Thyroid gland (tissue), 4 donors: Measurements from ENCODE around the gene MUC4. TPM values are rescaled to one million over a fixed set of nuclear protein-coding genes. Genes with fewer than 3 reads are reported as not detected.

ENCODE experiments used
- DNase-seq, 2 donors: peaks; one replicate each; pipeline ENCODE4 v3.0.0-alpha.2; 2019
- H3K27ac ChIP-seq, 3 donors: fragments of 200-600 bp; sonication (generic); 1 replicate in 2 of 3; 2 replicates in 1 of 3; pipeline ENCODE4 v1.5.1; 2016 to 2019; ENCODE audit warnings: mild to moderate bottlenecking in 1 of 3, moderate library complexity in 1 of 3
- H3K27me3 ChIP-seq: fragments of 200-600 bp; sonication (generic); one replicate; pipeline ENCODE4 v1.5.1; 2019
- H3K36me3 ChIP-seq, 2 donors: fragments of 200-600 bp; sonication (generic); one replicate each; pipeline ENCODE4 v1.5.1; 2016 to 2019
- H3K4me1 ChIP-seq, 2 donors: fragments of 200-600 bp; sonication (generic); one replicate each; pipeline ENCODE4 v1.5.1; 2017 to 2019
- H3K4me3 ChIP-seq, 3 donors: fragments of 200-600 bp; sonication (generic); replicated peaks in 1 of 3; 1 replicate in 2 of 3; 2 replicates in 1 of 3; pipeline ENCODE4 v1.5.1; 2016; ENCODE audit warnings: mild to moderate bottlenecking in 1 of 3
- H3K9me3 ChIP-seq: fragments of 200-600 bp; sonication (generic); one replicate; pipeline ENCODE4 v1.5.1; 2017
- CTCF ChIP-seq, 6 experiments: fragments of 200-600 bp in 3 of 6; fragments of 450-650 bp in 3 of 6; sonication (generic) in 3 of 6; IDR thresholded peaks; one replicate each; pipeline ENCODE4 v1.5.1; 2016 to 2019; ENCODE audit warnings: antibody characterized with exemption in 6 of 6, mild to moderate bottlenecking in 2 of 6, inconsistent platforms in 1 of 6, moderate library complexity in 1 of 6
- POLR2A ChIP-seq, 2 donors: fragments of 450-650 bp; IDR thresholded peaks; one replicate each; pipeline ENCODE4 v1.6.1; 2017; ENCODE audit warnings: antibody characterized with exemption in 2 of 2, mild to moderate bottlenecking in 2 of 2, moderate library complexity in 1 of 2
- WGBS, 2 donors: methylation state at CpG; one replicate each; pipeline ENCODE4 v1.1.5; 2017; 5-methylcytosine and 5-hydroxymethylcytosine counted together
- intact Hi-C: fragments of 100-400 bp; cut with DNase I; formaldehyde crosslinking; loops from one replicate; pipeline ENCODE4 v1.15.1; 2023
- total RNA-seq, 4 donors: library from RNA; depleted of rRNA; stranded (reverse); fragments of >200 nt; gene quantifications; one replicate each; pipeline ENCODE4 v1.2.3, GENCODE V29; 2016

Gene MUC4
- total RNA-seq, 4 donors from 2014 or later, result 0.13 to 0.20 TPM; not detected in 2

GRCh38 chr3:195769551-195769950, 42.2 kb downstream of the MUC4 start:
- Histone ChIP-seq H3K36me3 (no peaks in the 10 kb centered on the region), H3K9me3 (no peaks in the 10 kb centered on the region), H3K27me3 (no peaks in the 10 kb centered on the region), H3K4me3 (no peak overlapping the region), H3K4me1 (no peaks in the 10 kb centered on the region), H3K27ac (no peak overlapping the region)
- intact Hi-C loops, result no loop called here
- 94 to 96% methylated on average over 10 of the region's 10 CpGs for WGBS, 2 donors
- DNase-seq, result no peak
- TF ChIP-seq CTCF (IDR thresholded peaks at IDR 0.05) (no peak), POLR2A (IDR thresholded peaks at IDR 0.05) (no peak)

- Histone ChIP-seq H3K27ac (no peak overlapping the region), H3K4me3 (no peak overlapping the region), H3K4me1 (no peaks in the 10 kb centered on the region), H3K27me3 (no peaks in the 10 kb centered on the region), H3K36me3 (no peaks in the 10 kb centered on the region), H3K9me3 (no peaks in the 10 kb centered on the region)
- DNase-seq, result no peak
- intact Hi-C loops, result no loop called here
- no peak for TF ChIP-seq CTCF (IDR thresholded peaks at IDR 0.05)
- no peak for TF ChIP-seq POLR2A (IDR thresholded peaks at IDR 0.05)
- 75 to 86% methylated on average over 17 of the region's 17 CpGs for WGBS, 2 donors
Observed at GRCh38 chr3:195768831-195769303, 42.9 kb downstream of the MUC4 start.

- Histone ChIP-seq H3K9me3 (no peaks in the 10 kb centered on the region), H3K4me3 (no peak overlapping the region), H3K27ac (no peak overlapping the region), H3K4me1 (no peaks in the 10 kb centered on the region), H3K36me3 (no peaks in the 10 kb centered on the region), H3K27me3 (no peaks in the 10 kb centered on the region)
- 88 to 89% methylated on average over 6 of the region's 6 CpGs for WGBS, 2 donors
- DNase-seq, result no peak
- no peak for TF ChIP-seq POLR2A (IDR thresholded peaks at IDR 0.05)
- no peak for TF ChIP-seq CTCF (IDR thresholded peaks at IDR 0.05)
- intact Hi-C loops, result no loop called here
Observed at GRCh38 chr3:195768414-195768813, 43.3 kb downstream of the MUC4 start.

GRCh38 chr3:195767792-195768191, 43.9 kb downstream of the MUC4 start:
- Histone ChIP-seq H3K4me1 (no peaks in the 10 kb centered on the region), H3K9me3 (no peaks in the 10 kb centered on the region), H3K36me3 (no peaks in the 10 kb centered on the region), H3K4me3 (no peak overlapping the region), H3K27ac (no peak overlapping the region), H3K27me3 (no peaks in the 10 kb centered on the region)
- no peak for DNase-seq
- TF ChIP-seq CTCF (IDR thresholded peaks at IDR 0.05), result no peak
- whole genome bisulfite sequencing, 2 donors, result 80 to 93% methylated on average over 7 to 10 of the region's 10 CpGs
- intact Hi-C loops, result no loop called here

- H3K4me3 ChIP-seq, result no peak overlapping the region
- H3K4me1 ChIP-seq, result peaks cover 0 to 3% of the 10 kb centered on the region in 2 donors
- H3K27me3 ChIP-seq, result no peaks in the 10 kb centered on the region
- H3K27ac ChIP-seq, result no peak overlapping the region
- DNase-seq, result no peak
- intact Hi-C loops, result no loop called here
- H3K9me3 ChIP-seq, result no peaks in the 10 kb centered on the region
- H3K36me3 ChIP-seq, result no peaks in the 10 kb centered on the region
- WGBS, 2 donors, result 93 to 95% methylated on average over 14 of the region's 14 CpGs
- TF ChIP-seq POLR2A (IDR thresholded peaks at IDR 0.05) (no peak), CTCF (IDR thresholded peaks at IDR 0.05) (no peak)
Observed at GRCh38 chr3:195766671-195767070, 45.1 kb downstream of the MUC4 start.
